ENCODE results near the gene EIF4G3.
"Not testable (repeated sequence)": the region's sequence is repeated elsewhere in the genome, so short reads cannot be mapped to it uniquely, and the experiment has no call there.

Gene EIF4G3

DNA sequence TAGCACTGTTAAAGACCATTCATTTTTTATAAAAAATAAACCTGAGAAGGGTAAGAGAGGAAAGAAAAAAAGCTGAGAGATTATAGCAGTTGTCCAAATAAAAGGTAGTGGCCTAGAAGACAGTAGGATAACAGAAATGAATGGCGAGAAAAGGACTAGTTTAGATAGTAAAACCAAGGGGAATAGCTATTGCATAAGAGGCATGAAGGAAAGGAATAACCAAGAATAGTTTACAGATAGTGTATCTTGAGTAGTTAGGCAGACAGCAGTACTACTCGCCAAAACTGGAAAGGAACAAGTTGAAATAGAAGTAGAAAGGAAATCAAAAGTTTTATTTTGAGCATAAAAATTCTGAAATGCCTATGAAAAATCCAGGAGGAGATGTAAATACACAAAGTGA, 70.5 kb downstream of the EIF4G3 start:
- DNase-seq (ENCODE audit: low read depth), result no peak

DNA sequence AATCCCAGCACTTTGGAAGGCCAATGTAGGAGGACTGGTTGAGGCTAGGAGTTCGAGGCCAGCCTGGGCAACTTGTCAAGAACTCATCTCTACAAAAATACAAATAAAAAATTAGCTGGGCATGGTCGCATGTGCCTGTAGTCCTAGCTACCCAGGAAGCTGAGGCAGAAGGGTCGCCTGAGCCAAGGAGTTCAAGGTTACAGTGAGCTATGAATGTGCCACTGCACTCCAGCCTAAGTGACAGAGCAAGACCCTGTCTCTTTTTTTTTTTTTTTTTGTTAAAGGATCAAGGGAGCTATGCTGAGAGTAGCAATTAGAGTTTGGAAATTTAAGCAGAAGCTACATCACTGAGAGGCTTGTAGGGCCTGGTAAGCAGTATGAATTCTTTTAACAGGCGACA, 70.9 kb downstream of the EIF4G3 start:
- no peak for DNase-seq (ENCODE audit: low read depth)

DNA sequence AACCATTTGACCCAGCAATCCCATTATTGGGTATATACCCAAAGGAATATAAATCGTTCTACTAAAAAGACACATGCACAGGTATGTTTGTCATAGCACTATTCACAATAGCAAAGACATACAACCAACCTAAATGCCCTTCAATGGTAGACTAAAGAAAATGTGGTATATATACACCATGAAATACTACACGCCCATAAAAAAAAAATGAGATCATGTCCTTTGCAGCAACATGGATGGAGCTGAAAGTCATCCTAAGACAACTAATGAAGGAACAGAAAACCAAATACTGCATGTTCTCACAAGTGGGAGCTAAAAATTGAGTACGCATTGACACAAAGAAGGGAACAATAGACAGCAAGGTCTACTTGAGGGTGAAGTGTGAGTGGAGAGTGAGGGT, 72.0 kb downstream of the EIF4G3 start:
- DNase-seq (ENCODE audit: low read depth), result no peak

DNA sequence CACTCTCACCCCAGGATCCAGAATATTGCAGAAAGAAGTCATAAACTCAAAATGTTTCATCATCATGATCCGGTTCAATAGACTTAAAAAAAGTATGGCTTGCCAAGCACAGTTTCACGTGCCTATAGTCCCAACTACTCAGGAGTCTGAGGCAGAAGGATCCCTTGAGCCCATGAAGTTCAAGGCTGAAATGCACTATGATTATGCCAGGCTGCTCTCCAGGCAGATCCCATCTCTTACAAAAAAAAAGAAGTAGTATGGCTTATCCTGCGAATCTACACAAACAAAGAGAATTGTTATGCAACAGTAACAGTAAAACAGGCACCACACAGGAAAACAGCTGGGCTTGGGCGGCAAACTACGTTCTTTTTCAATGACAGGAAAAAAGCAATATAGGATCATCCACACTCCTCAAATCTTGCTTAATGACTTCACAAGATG, 76.2 kb downstream of the EIF4G3 start:
- DNase-seq (ENCODE audit: low read depth), result no peak

DNA sequence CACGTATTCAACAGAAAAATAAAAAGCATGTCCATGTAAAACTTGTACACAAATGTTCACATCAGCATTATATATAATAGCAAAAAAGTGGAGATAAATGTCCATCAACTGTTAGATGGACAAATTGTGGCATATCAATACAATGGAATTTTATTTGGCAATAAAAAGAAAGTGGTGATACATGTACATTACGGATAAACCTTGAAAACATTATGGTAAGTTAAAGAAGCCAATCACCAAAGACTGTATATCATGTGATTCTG, 76.9 kb downstream of the EIF4G3 start:
- DNase-seq (ENCODE audit: low read depth), result no peak

DNA sequence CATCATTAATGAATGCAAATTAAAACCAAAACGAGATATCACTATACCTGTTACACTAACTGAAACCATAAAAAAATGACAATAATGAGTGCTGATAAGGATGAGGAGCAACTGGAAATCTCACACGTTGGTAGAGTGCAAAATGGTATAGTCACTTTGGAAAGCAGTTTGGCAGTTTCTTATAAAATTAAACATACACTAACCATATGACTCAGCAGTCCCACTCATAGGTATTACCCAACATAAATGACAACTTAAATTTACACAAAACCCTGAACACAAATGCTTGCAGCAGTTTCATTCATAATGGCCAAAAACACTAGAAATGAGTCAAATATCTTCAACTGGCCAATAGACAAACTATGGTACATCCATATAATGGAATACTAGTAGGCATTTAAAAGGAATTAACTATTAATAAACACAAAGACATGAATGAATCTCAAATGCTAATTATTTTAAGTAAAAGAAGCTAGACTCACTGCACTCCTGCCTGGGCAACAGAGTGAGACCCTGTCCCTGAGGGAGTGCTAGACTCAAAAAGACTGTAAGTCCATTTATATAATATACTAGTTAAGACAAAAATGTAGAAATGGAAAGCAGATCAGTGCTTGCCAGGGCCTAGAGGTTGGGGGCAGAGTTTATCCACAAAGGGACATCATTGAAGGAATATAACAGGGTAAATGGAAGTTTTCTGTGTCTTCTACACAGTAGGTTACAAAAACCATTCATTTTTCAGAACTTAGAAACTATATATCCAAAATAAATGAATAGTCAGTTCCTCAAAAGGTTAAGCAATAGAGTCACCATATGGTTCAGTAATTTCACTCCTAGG, 77.4 kb downstream of the EIF4G3 start:
- no peak for DNase-seq (ENCODE audit: low read depth)

DNA sequence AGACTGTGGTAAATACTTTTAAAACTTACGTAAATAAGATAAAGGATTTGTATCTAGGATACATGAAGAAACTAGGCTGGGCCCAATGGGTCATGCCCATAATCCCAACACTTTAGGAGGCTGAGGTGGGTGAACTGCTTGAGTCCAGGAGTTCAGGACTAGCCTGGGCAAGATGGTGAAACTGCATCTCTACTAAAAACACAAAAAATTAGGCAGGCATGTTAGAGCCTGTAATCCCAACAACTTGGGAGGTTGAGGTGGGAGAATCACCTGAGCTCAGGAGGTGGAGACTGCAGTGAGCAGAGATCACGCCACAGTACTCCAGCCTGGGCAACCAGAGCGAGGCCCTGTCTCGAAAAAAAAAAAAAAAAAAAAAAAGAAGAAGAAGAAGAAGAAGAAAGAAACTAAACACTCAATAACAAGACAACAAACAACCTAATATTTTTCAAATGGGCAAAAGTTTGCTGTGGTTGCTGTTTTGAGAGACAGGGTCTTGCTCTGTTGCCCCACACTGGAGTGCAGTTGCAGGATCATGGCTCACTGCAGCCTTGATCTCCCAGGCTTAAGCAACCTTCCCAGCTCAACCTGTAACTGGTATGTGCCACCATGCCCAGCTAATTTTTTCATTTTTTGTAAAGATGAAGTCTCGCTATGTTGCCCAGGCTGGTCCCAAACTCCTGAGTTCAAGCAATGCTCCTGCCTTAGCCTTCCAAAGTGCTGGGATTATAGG, 78.3 kb downstream of the EIF4G3 start:
- DNase-seq (ENCODE audit: low read depth), result no peak

DNA sequence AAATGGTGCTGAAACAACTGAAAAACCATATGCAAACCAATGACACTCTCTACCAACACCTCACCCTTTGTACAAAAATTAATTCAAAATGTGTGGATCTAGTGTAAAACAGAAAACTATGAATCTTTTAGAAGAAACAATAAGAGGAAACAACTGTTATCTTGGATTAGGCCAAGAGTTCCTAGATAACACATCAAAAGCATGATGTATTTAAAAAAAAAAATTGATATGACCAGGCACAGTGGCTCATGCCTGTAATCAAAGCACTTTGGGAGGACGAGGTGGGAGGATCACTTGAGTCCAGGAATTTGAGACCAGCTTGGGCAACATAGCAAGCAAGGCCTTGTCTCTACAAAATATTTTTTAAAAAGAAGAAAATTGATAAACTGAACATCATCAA, 79.0 kb downstream of the EIF4G3 start:
- no peak for DNase-seq (ENCODE audit: low read depth)

DNA sequence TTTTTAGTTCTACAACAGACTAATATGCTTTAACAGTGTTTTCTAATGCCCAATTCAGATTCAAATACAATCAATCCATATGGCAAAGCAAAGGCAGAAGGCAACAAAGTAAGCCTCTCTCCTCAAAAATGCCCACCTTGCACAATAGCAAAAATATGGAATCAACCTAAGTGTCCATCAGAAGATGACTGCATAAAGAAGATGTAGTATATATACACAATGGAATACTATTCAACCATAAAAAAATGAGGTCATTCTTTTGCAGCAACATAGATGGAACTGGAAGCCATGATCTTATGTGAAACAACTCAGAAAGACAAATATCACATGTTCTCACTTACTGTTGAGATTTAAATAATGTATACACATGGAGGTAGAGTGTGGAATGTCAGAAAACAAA, 80.7 kb downstream of the EIF4G3 start:
- DNase-seq (ENCODE audit: low read depth), result no peak

DNA sequence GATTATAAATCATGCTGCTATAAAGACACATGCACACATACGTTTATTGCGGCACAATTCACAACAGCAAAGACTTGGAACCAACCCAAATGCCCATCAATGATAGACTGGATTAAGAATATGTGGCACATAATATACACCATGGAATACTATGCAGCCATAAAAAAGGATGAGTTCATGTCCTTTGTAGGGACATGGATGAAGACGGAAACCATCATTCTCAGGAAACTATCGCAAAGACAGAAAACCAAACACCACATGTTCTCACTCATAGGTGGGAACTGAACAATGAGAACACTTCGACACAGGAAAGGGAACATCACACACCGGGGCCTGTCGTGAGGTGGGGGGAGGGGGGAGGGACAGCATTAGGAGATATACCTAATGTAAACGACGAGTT, 82.4 kb downstream of the EIF4G3 start:
- DNase-seq (ENCODE audit: low read depth), result not testable (repeated sequence)

DNA sequence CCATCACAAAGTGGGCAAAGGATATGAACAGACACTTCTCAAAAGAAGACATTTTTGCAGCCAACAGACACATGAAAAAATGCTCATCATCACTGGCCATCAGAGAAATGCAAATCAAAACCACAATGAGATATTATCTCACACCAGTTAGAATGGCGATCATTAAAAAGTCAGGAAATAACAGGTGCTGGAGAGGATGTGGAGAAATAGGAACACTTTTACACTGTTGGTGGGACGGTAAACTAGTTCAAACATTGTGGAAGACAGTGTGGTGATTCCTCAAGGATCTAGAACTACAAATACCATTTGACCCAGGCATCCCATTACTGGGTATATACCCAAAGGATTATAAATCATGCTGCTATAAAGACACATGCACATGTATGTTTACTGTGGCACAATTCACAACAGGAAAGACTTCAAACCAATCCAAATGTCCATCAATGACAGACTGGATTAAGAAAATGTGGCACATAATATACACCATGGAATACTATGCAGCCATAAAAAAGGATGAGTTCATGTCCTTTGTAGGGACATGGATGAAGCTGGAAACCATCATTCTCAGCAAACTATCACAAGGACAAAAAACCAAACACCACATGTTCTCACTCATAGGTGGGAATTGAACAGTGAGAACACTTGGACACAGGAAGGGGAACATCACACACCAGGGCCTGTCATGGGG, 83.3 kb downstream of the EIF4G3 start:
- DNase-seq (ENCODE audit: low read depth), result not testable (repeated sequence)

DNA sequence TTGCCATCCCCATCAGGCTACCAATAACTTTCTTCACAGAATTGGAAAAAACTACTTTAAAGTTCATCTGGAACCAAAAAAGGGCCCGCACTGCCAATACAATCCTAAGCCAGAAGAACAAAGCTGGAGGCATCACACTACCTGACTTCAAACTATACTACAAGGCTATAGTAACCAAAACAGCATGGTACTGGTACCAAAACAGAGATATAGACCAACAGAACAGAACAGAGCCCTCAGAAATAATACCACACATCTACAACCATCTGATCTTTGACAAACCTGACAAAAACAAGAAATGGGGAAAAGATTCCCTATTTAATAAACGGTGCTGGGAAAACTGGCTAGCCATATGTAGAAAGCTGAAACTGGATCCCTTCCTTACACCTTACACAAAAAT, 84.2 kb downstream of the EIF4G3 start:
- not testable (repeated sequence) for DNase-seq (ENCODE audit: low read depth)

DNA sequence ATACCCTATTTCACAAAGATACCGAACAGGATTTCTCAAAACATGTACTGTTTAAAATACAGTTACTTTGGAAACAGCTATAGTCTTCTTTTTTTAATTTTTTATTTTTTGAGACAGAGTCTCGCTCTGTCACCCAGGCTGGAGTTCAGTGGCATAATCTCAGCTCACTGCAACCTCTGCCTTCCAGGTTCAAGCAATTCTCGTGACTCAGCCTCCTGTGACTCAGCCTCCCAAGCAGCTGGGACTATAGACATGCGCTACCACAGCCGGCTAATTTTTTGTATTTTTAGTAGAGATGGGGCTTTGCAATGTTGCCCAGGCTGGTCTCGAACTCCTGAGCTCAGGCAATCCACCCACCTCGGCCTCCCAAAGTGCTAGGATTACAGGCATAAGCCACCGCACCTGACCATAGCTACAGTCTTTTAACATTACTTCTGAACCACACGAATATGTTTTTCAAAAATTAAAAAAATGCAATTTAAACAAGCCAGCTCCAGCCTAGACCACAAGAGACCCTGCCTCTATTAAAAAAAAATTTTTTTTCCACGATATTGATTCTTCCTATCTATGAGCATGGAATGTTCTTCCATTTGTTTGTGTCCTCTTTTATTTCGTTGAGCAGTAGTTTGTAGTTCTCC, 85.5 kb downstream of the EIF4G3 start:
- DNase-seq (ENCODE audit: low read depth), result not testable (repeated sequence)

DNA sequence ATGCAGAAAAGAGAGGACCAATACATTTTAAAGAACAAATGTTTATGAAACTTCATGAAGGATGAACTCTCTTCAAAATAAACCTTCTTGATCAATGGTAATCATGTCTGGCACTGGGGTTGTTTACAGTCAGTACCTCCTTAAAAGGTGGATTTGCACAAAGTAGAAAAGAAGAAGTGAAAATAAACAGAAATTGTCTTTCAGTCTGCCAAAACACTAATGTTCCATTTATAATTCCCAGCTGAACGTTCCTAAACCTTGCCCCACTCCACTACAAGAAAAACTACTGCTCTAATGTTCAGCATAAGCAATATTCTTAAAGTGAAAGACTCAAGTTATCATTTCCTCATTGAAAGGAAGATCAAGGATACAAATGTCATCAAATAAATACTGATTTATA, 86.2 kb downstream of the EIF4G3 start:
- DNase-seq (ENCODE audit: low read depth), result no peak

DNA sequence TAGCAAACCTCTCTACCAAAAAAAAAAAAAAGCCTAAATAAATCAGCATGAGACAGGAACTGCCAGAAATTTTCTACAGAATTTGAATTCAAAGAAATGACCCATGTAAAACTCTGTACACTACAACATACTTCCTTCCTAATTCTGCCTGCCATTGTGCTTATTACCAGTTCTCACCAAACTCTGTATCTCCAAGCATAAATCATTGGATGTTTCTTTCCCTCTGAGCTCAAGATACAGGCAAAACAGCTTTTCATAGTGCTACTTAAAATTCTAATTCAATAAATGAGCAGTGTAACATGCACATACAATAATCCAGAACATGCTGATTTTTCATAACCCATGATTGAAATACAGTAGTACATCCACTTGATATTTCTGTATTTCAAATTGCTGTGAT, 87.0 kb downstream of the EIF4G3 start:
- DNase-seq (ENCODE audit: low read depth), result no peak

DNA sequence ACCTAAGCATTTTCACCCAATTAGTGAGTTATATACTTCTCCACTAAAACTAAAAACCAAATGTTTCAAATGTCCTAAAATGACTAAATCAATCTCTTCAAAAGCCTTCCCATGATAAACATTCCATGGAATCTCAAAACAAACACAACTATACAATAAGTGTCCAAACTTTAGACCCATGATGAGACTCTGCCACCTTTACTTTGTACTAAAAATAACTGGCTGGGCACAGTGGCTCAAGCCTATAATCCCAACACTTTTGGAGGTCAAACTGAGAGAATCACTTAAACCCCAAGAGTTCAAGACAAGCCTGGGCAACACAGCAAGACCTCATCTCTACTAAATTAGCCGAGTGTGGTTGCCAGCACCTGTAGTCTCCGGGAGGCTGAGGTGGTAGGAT, 87.4 kb downstream of the EIF4G3 start:
- DNase-seq (ENCODE audit: low read depth), result no peak

DNA sequence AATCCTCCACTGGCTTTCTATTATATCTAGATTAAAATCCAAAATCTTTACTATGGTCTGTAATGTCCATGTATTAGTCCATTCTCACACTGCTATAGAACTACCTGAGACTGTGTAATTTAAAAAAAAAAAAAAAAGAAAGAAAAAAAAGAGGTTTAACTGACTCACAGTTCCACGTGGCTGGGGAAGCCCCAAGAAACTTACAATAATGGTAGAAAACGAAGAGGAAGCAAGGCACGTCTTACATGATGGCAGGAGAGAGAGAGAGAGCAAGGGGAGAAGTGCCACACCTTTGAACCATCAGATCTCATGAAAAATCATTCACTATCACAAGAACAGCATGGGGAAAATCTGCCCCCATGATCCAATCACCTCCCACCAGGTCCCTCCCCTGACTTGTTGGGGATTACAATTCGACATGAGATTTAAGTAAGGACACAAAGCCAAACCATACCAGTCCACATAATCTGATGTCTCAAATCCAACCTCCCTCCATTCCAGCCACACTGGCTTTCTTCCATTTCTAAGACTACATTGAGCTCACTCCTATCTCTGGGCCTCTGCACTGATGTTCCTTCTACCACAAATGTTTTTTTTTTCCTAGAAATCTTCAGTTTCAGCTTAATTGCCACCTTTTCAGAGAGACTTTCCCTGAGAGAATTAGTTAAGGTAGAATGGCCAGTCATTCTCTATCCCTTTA, 92.4 kb downstream of the EIF4G3 start:
- DNase-seq (ENCODE audit: low read depth), result no peak

DNA sequence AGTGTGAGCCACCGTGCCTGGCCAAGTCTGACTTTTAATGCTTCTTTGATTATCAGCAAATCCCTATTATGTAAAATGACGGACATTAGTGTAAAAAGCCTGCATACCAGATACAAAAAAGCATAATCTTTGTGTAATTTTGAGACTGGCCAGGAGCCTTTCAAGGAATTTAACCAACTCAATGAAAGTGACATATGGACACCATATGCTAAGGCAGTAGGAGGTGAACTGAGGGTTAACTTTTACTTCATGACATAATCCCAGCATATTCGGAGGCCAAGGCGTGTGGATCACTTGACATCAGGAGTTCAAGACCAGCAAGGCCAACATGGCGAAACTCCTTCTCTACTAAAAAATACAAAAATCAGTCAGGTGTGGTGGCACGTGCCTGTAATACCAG, 94.6 kb downstream of the EIF4G3 start:
- DNase-seq (ENCODE audit: low read depth), result no peak

DNA sequence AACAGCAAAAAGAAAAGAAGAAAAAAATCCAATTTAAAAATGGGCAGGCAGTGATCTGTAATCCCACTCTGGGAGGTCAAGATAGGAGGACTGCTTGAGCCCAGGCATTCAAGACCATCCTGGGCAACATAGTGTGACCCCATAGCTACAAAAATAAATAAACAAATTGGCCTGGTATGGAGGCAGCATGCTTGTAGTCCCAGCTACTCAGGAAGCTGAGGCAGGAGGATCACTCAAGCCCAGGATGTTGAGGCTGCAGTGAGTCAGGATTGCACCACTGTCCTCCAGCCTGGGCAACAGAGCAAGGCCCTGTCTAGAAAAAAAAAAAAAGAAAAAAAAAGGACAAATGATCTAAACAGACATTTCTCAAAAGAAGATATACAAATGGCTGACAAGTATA, 99.6 kb downstream of the EIF4G3 start:
- DNase-seq (ENCODE audit: low read depth), result no peak

DNA sequence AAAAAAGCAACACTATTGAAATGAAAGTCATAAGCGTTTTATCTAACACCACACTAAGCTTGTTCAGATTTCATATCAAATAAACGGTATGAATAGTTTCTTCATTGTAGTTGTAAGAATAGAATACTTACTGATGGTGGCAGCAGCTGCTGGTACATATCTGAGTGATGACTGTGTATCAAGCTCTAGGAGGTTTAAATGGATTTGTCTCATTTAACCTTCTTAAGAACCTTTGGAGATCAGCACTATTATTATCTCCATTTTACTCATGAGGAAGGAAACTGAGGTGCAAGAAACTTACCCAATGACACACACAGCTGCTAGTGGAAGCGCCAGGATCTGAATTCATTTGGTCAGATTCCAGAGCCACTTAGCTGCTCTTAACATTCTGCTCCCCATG, 104.0 kb downstream of the EIF4G3 start:
- DNase-seq (ENCODE audit: low read depth), result no peak

DNA sequence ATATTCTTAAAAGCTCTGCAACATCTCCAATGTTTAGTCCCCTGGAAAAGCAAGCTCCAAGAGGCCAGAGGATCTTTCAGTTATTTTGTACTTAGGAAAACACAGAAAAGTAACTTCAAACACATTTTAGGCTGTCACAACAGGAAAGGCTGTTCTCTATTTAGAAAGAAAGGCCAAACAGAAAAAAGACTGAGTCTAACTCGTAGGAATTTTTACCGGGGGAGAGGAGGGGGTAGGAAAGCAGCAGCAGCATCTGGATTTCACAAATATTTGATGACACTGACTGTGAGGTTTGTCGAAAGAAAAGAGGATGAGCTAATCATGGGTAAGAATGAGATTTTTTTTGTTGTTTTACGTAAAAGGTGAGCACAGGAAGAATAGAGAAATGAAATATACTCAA, 107.1 kb downstream of the EIF4G3 start:
- no peak for DNase-seq (ENCODE audit: low read depth)

DNA sequence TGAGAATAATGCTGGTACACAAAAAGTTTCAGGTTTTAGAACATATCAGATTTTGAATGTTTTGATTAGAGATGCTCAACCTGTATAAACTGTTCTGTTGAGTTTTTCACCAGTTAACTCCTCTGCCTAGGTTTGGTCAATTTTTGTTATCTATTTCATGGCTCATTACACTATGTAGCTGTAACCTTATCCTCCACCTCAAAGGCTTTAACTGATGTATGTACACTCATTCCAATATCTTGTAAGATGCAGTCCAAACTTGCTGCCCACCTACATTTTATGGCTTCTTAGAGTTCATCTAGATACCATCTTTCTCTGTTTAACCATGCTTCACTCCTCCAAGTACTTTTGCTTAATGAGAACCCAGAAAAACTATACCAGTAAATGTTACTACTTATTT, 107.8 kb downstream of the EIF4G3 start:
- no peak for DNase-seq (ENCODE audit: low read depth)

Measured in T-helper 22 cell (primary cell).